Thyroid gland (tissue), 4 donors: ENCODE results near the gene ANKRD2.

ENCODE experiments used
- POLR2A ChIP-seq, 2 donors: fragments of 450-650 bp; IDR thresholded peaks; one replicate each; pipeline ENCODE4 v1.6.1; 2017; ENCODE audit warnings: antibody characterized with exemption in 2 of 2, mild to moderate bottlenecking in 2 of 2, moderate library complexity in 1 of 2
- TF ChIP-seq, protein P1 (sequence below), 6 experiments: fragments of 200-600 bp in 3 of 6; fragments of 450-650 bp in 3 of 6; sonication (generic) in 3 of 6; IDR thresholded peaks; one replicate each; pipeline ENCODE4 v1.5.1; 2016 to 2019; ENCODE audit warnings: antibody characterized with exemption in 6 of 6, mild to moderate bottlenecking in 2 of 6, inconsistent platforms in 1 of 6, moderate library complexity in 1 of 6

DNA sequence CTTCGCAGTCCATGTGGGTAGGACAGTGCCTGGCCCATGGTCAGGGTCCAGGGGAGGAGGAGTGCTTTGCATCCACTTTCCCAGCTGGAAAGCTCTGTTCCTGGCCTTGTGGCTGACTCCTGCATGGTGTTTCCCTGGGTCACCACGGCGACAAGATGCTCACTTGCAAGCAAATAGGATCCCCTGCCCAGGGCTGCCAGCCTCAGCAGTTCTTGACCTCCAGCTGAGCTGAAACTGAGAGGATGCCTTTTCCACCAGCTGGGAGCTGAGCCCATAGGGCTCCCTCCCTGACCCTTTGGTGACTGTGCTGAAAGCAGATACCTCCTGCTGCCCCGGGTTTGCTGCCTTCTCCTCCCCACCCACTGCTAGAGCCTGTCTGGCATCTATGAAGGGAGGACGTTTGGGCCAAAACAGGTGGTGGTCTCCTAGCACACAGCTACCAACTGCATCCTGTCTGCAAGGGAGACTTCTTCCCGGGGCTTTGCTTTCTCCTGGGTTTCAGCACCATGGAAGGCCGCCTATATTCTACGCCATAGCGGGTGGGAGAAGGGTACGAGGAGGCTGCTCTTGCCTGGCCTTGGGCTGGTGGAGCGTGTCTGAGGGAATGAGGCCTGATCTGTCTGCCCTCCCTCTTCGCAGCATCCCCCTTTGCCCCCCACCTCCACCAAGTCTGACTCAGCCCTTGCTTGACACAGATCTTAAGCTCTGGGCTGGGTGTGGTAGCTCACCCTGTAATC, 39.5 kb upstream of the ANKRD2 start:
- TF ChIP-seq, protein P1, sequence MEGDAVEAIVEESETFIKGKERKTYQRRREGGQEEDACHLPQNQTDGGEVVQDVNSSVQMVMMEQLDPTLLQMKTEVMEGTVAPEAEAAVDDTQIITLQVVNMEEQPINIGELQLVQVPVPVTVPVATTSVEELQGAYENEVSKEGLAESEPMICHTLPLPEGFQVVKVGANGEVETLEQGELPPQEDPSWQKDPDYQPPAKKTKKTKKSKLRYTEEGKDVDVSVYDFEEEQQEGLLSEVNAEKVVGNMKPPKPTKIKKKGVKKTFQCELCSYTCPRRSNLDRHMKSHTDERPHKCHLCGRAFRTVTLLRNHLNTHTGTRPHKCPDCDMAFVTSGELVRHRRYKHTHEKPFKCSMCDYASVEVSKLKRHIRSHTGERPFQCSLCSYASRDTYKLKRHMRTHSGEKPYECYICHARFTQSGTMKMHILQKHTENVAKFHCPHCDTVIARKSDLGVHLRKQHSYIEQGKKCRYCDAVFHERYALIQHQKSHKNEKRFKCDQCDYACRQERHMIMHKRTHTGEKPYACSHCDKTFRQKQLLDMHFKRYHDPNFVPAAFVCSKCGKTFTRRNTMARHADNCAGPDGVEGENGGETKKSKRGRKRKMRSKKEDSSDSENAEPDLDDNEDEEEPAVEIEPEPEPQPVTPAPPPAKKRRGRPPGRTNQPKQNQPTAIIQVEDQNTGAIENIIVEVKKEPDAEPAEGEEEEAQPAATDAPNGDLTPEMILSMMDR (IDR thresholded peaks at IDR 0.05): no peak
- no peak for TF ChIP-seq POLR2A (IDR thresholded peaks at IDR 0.05)
